Activated CD4-positive, alpha-beta T cell treated with anti-CD3 and anti-CD28 coated beads, Interleukin-2, amount 50 U/mL, for 16 hours (primary cell): ENCODE results near the gene FOXC2.
A peak's percentile ranks its signal among the peaks of the same experiment; 100 is the strongest.

ENCODE experiments used
- DNase-seq: peaks from one replicate; pipeline ENCODE4 v3.0.0-alpha.2; 2020

The FOXC2 gene

GRCh38 chr16:86566601-86566965 is at the start of gene FOXC2:
TSS of gene FOXC2 (plus strand) at chr16:86566829. CDS start at chr16:86567336, 507 bp downstream.
- peak; percentile 41 for DNase-seq

GRCh38 chr16:86517033-86517432 is 49.6 kb upstream of the FOXC2 start:
- DNase-seq: no peak

GRCh38 chr16:86517652-86518258 is 48.9 kb upstream of the FOXC2 start:
- DNase-seq: peak; percentile 35

GRCh38 chr16:86519007-86519648 is 47.5 kb upstream of the FOXC2 start:
- no peak for DNase-seq

GRCh38 chr16:86519649-86520316 is 46.8 kb upstream of the FOXC2 start:
- peak; percentile 52 for DNase-seq

DNA sequence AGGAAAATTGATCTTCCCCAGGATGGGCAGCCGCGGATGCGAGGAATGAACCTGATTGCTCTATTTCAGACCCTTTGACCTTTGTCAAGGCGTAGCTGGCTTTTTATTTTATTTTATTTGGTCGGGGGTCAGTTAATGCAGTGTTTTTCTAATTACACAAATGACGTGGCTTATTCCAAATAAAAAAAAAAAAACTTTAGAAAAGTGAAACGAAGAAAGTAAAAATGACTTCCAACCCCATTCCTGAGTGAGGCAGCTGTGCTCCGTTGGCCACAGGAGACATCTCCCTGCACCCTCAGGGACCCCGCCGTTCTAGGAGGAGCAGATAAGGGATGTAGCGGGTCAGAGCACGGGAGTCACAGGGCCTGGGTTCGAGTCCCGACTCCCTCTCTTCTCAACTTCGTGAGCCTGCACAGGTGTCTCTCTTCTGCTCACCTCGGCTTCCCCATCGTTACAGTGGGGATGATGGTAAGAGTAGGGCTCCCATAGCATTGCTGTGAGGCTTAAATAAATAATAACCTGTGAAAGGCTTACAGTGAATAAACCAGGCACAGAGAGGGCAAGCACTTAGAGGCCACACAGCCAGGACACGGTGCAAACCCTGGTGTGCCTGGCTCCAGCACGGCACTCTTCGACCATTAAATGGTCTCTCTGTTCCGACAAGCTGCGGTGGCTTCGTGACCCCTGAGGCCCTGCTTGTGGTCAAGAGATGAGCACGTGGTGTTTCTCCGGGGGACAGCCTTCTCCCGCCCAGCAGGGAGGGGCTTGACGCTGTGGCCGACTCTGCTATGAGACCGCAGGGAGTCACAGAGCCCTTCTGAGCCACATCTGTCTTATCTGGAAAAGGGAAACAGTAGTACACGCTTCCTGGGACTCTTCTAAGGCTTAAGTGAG is 46.1 kb upstream of the FOXC2 start:
- no peak for DNase-seq

DNA sequence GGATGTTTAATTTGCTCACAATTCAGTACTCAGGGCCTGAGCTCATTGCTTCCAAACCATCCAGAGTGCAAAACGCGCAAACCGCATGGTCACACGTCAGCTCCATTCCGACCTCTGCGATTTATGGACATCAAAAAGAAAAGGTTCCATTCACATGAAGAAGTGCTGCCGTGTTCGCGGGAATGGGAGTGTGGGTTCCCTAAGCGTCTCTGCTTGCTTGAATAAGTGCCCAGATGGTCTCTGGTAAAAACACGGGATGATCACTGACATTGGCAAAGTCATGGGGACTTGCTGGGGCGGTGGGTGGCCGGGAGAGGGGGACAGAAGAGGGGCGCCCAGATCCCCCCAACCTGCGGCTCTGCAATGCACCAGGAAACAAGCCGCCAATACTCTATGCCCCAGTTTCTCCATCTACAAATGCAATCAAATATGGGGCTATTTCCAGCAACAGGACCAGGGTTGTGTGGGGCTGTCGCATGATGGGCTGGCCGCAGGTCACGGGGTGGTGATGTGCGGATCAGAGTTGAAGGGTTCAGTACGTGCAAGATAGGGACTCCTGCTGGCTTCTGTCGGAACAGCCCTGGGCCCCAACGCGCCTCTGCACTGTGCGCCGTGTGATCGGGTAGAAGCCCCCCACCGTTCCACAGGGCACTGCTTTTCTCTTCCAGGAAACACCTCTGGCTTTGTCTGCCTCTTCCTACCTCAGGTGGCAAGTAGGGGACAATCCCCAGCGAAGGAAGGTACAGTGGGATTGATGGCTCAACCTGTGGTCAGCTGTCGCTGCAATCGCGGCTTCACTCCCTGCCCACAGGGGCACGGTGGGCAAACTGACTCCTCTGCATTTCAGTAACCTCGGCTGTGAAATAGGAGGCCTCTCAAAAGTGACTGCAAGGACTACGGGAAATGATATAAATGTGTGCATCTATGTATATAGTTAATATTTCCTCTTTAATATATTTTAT is 45.1 kb upstream of the FOXC2 start:
- no peak for DNase-seq

DNA sequence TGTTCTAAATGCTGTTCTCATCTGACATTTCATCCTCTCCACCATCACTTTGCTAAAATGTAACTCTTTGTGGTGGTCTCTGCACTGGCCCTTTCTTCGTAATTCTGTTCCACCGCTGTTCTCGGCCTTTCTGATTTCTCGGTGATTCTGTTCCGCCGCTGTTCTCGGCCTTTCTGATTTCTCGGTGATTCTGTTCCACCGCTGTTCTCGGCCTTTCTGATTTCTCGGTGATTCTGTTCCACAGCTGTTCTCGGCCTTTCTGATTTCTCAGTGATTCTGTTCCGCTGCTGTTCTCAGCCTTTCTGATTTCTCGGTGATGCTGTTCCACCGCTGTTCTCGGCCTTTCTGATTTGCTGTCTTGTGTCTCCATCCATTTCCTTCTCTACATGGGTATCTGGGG is 44.0 kb upstream of the FOXC2 start:
- DNase-seq: no peak

- DNase-seq: no peak
These were observed 43.4 kb upstream of the FOXC2 start for GRCh38 chr16:86523166-86523740.

DNA sequence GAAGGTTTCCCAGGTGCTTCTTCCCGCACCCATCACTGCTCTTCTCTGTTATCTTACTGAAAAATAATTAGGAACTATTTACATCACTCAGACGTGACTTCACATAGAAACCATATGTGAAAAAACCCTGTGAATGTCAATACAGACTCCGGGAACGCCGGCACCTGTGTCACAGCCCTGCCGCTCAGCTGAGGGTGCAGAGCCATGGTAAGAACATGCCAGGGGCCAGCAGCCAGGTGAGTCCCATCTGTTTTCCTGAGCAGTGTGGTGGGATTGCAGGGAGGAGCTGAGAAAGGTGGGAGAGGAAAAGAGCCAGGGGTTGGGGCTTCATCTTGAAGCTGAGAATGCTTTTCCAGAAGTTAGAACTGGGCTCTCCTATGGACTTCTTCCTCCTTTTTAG is 42.6 kb upstream of the FOXC2 start:
- no peak for DNase-seq

DNA sequence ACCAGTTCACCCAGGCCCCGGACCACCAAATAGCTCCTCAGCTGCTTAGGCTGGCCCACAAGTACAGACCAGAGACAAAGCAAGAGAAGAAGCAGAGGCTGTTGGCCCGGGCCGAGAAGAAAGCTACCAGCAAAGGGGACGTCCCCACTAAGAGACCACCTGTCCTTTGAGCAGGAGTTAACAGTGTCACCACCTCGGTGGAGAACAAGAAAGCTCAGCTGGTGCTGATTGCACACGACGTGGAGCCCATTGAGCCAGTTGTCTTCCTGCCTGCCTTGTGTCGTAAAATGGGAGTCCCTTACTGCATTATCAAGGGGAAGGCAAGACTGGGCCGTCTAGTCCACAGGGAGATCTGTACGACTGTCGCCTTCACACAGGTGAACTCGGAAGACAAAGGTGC is 40.9 kb upstream of the FOXC2 start:
- no peak for DNase-seq

DNA sequence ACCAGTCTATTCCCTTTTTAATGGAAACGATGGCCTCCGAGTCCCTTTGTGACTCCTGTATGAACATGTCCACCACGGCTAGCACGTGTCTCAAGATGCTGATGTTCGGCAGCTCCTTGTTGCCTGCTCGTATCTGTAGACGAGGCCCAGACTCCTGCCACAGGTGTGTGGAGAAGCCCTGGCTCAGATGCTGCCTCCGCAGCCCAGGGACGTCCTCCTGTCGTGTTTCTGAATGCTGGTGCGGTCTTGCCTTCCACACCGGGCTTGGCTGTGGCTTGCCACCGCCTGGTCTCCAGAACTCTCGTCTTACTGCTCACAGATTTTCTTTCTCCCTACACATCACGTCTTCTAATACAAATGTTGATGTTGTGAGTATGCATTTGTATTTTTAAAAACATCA is 39.3 kb upstream of the FOXC2 start:
- DNase-seq: no peak

DNA sequence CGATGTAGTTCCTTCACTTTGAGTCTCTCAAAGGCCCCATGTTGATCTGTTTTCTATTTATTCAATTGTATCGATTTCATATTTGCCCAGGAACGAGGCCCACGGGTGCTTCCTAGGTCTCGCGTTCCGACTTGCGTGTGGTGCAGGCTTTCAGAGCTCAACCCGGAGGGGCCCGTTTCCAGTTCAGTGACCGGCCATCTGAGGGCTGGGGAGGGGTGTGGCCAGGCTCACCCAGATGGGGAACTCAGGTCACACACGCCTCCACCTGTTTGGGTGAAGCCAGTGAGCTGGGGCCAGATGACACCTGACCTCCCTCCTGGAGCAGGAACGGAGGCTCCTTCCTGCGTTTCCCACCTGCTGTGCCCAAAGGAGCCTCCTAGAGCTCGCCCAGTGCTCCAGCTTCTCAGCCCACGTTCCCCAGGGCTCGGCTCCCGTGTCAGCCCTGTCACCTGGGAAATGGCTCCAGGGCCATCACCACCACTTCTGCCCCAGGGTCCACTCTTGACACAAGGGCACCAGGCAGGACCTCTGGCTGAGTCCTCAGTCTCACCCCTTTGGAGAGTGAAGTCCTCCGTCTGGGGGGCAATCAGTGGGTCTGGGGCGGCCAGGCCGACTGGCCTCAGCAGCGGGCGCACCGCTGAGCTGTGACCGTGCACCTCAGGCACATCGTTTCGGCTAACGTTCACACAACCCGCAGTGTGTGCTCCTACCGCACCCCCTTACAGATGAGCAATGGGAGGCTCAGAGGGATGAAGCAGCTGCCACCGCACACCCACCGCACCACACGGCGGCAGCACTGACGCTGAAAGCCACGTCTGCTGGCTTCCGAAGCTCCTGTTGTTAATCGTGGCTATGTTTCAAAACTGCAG is 38.3 kb upstream of the FOXC2 start:
- no peak for DNase-seq

- no peak for DNase-seq
These were observed 37.5 kb upstream of the FOXC2 start for GRCh38 chr16:86529160-86529559.

DNA sequence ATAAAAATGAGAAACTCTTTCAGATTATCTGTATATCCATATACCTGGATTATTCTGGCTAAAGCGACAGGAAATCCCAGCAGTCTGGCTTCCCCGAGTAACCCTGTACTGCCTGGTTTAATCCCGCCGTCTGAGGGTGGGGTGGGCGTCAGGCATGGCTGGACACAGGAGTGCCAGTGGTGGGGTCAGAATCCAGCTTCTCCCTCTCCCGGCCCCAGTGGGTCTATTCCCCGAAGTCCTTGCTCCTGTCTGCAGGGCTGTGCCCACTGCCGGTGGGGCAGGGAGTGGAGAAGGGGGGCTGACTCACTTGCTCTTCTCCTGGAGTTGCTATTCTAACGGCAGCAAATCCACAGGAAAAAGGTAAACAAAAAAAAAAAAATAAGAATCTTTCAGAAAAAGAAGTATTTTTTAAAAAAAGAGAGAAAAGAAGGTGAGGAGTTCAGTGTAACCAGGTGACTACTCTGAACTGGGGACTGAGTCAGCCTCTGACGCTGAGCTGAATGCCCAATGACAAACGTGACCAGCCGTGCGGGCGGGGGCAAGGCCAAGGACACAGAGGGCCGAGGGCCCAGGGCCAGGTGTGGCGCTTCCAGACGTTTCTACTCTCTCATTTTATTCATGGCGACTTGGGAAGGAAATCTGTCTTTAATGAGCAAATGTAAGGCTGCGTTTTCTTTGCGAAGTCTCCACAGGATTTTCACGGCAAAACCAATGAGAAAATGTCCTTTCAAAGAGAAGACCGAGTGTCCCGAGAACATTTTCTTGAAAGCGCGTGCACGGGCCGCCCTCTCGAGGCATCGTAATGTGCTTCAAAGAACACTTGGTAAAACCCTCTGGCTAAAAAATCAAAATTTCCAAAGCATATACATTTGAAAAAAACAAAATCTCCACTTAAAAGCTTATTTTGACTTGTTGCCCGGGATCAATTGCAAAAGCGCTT is 36.1 kb upstream of the FOXC2 start:
- no peak for DNase-seq

- no peak for DNase-seq
These were observed 35.5 kb upstream of the FOXC2 start for GRCh38 chr16:86531191-86531545.

GRCh38 chr16:86531641-86532525 is 34.7 kb upstream of the FOXC2 start:
- no peak for DNase-seq

- DNase-seq: no peak
These were observed 34.2 kb upstream of the FOXC2 start for GRCh38 chr16:86532526-86532815.

DNA sequence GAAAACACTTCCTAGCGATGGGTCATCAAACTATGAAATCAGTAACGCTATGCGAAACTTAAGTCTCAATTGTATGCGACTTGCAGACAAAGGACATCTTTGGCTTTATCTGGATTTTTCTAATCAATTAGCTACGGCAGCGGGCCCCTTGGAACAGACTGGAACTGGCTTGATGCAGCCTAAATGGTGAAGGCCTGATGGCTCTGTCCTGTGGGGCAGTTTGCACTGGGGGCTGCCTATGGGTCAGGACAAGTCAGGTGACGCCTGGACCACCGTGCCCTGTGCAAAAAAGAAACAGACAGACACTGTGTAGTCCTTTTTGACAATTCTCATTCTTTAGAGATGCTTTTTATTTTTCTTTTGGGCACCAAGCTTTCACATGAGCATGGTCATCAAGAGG is 33.6 kb upstream of the FOXC2 start:
- no peak for DNase-seq
